GM21526 (cell line): Measurements from ENCODE around the gene MVP.
"Not testable (repeated sequence)": the region's sequence is repeated elsewhere in the genome, so short reads cannot be mapped to it uniquely, and the experiment has no call there.

Experiments
- ATAC-seq: cut with Tn5 transposase; IDR thresholded peaks from one replicate; pipeline ENCODE4 v1.9.1; 2021; ENCODE audit warnings: moderate library complexity; ENCODE audit not compliant: unreplicated experiment, low FRiP score

MVP gene

GRCh38 chr16:29814592-29814991, 5.7 kb upstream of the MVP start:
- no peak for ATAC-seq

DNA sequence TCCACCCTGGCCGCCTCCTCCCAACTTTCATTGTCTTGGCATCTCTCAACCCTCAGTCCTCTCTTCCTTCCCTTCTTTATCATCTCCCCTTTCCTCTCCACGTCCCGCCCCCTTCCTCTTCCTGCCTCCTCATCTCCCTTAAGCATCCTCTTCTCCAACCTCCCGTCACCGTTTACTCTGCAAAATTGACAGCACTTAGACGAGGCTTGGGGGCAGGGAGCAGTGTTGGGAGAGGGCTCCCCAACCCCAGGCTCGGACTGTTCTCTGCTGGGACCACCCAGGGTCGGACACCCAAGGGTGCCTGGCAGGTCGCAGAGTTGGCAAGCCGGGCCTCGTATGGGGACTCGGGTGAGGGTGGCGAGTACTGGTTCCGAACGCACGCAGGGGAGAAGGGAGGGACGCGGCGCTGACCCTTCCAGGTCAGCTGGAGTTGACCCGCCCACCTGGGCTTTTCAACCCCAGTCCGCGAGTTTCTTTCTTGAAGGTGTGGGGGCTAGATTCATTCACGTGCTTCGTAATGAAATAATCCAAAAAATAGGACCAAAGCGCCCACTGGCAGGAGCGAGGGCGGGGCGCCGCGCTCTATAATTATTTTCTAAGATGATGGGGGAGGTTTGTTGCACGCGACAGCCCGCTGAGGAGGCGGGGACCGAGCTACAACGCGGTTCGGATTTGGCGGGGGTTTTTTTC, 5.1 kb upstream of the MVP start:
- ATAC-seq, result no peak

- peak; percentile 46 for ATAC-seq
These were observed 4.2 kb upstream of the MVP start, which contains the start of gene PAGR1 for GRCh38 chr16:29815793-29816693. PAGR1 (plus strand) TSS chr16:29816152; CDS start chr16:29816526, 374 bp downstream.

GRCh38 chr16:29816694-29817441, 3.4 kb upstream of the MVP start:
- ATAC-seq, result peak; percentile 2

- no peak for ATAC-seq
These were observed 2.2 kb upstream of the MVP start for GRCh38 chr16:29818082-29818481.

DNA sequence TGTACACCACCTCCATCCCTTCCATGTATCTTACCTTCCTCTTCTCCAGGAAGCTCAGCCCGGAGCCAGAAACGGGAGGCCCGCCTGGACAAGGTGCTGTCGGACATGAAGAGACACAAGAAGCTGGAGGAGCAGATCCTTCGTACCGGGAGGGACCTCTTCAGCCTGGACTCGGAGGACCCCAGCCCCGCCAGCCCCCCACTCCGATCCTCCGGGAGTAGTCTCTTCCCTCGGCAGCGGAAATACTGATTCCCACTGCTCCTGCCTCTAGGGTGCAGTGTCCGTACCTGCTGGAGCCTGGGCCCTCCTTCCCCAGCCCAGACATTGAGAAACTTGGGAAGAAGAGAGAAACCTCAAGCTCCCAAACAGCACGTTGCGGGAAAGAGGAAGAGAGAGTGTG, 756 bp upstream of the MVP start:
- ATAC-seq, result no peak

- no peak for ATAC-seq
These were observed 724 bp downstream of the MVP start for GRCh38 chr16:29820730-29821642.

GRCh38 chr16:29821643-29822115, 1.4 kb downstream of the MVP start:
- ATAC-seq, result no peak

DNA sequence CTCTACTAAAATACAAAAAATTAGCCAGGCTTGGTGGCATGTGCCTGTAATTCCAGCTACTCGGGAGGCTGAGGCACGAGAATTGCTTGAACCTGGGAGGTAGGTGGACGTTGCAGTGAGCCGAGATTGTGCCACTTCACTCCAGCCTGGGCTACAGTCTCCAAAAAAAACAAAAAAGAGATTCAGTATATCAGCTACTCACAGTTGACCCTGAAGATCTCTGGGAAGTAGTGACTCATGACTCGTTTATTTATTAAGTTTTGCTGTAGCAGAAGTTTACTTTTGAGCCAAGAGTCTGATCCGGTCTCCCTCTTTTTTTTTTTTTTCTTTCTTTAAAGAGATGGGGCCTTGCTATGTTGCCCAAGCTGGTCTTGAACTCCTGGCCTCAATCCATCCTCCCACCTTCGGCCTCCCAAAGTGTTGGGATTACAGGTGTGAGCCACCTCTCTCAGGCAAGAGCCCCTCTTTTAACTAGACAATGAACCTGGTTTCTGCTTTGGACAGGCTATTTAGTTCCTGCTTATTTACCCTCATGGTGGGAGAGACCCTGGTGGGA, 4.4 kb downstream of the MVP start:
- ATAC-seq, result no peak

- no peak for ATAC-seq
These were observed 5.1 kb downstream of the MVP start for GRCh38 chr16:29825145-29826044.

DNA sequence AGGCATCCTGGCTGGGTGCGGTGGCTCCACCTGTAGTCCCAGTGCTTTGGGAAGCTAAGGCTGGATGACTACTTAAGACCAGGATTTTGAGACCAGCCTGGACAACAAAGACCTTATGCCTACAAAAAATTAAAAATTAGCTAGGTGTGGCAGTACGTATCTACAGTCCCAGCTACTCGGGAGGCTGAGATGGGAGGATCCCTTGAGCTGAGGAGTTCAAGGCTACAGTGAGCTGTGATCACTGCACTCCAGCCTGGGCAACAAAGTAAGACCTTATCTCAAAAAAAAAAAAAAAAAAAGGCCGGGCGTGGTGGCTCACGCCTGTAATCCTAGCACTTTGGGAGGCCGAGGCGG, 6.1 kb downstream of the MVP start:
- no peak for ATAC-seq

DNA sequence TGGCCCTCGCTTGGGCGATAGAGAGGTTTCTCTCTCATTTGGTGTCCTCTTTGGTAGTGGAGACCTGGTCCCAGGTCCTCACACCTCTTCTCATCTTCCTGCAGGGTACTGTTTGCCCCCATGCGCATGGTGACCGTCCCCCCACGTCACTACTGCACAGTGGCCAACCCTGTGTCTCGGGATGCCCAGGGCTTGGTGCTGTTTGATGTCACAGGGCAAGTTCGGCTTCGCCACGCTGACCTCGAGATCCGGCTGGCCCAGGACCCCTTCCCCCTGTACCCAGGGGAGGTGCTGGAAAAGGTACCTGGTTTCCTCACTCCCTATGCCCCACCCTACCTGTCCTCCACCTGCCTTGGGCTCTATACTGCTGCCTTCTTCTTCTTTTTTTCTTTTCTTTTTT, 10.5 kb downstream of the MVP start:
- ATAC-seq, result no peak

GRCh38 chr16:29831490-29831889, 11.2 kb downstream of the MVP start:
- ATAC-seq, result no peak

DNA sequence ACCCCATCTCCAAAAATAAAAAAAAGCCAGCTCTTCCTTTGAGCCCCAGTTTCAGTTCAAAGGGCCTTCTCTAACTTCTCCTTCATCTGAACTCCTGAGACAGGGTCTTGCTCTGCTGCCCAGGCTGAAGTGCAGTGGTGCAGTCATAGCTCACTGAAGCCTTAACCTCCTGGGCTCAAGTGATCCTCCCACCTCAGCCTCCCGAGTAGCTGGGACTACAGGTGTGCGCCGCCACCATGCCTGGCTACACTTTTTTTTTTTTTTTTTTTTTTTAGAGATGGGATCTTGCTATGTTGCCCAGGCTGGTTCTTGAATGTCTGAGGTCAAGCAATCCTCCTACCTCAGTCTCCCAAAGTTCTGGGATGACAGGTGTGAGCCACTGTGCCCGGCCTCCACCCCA, 13.0 kb downstream of the MVP start:
- not testable (repeated sequence) for ATAC-seq

DNA sequence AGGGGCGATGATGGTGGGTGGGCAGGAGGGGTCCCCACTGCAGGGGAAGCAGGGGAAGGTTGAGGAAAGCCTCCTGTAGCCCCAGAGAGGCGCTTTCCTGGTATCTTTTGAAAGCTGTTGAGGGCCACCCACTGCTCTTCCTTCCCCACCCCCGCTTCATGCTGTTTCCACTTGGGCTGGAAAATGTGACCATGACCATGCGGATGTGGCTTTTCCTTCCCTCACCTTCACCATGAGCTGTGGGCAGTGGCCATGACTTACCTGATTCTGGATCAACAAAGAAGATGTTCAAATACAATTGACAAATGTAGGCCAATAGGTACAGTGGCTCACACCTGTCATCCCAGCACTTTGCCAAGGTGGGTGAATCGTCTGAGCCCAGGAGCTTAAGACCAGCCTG, 13.8 kb downstream of the MVP start:
- ATAC-seq, result no peak

GRCh38 chr16:29835926-29836325, 15.7 kb downstream of the MVP start:
- no peak for ATAC-seq

GRCh38 chr16:29836623-29837022, 16.4 kb downstream of the MVP start:
- no peak for ATAC-seq

- ATAC-seq, result no peak
These were observed 17.6 kb downstream of the MVP start for GRCh38 chr16:29837841-29838240.

DNA sequence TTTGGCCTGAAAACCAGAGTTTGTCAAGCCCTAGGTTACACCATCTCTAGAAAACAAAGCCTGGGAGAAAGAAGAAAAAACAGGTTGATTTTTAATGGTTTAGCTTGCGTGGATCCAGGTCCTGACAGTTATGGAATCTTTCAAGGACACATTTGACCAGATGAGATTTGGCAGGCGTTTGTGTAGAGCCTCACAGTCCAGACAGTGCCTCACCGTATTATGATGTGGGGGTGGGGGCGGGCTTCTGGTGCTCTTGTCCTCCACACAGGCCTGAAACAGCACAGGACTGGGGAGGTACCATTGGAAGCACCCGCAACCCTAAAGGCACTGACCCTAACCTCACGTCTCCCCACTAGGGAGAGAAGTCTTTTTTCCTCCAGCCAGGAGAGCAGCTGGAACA, 19.6 kb downstream of the MVP start:
- no peak for ATAC-seq
